Fibroblast of lung (primary cell): ENCODE measurements around the gene BBS9.

Source experiments
- EZH2 ChIP-seq: IDR thresholded peaks from 2 replicates; pipeline ENCODE4 v1.5.1; 2012; ENCODE audit warnings: low read length, control low read depth, mild to moderate bottlenecking; ENCODE audit errors: missing control alignments
- TF ChIP-seq, protein P1 (sequence below), 2 donors: IDR thresholded peaks in 1 of 2; conservative IDR thresholded peaks in 1 of 2; 1 replicate in 1 of 2; 2 replicates in 1 of 2; pipeline ENCODE4 v1.5.1; 2011 to 2012; ENCODE audit warnings: low read length in 2 of 2, control low read depth in 1 of 2, inconsistent platforms in 1 of 2, low read depth in 1 of 2, mild to moderate bottlenecking in 1 of 2

GRCh38 chr7:33412331-33412730, 283.0 kb downstream of the BBS9 start:
- TF ChIP-seq, protein P1, sequence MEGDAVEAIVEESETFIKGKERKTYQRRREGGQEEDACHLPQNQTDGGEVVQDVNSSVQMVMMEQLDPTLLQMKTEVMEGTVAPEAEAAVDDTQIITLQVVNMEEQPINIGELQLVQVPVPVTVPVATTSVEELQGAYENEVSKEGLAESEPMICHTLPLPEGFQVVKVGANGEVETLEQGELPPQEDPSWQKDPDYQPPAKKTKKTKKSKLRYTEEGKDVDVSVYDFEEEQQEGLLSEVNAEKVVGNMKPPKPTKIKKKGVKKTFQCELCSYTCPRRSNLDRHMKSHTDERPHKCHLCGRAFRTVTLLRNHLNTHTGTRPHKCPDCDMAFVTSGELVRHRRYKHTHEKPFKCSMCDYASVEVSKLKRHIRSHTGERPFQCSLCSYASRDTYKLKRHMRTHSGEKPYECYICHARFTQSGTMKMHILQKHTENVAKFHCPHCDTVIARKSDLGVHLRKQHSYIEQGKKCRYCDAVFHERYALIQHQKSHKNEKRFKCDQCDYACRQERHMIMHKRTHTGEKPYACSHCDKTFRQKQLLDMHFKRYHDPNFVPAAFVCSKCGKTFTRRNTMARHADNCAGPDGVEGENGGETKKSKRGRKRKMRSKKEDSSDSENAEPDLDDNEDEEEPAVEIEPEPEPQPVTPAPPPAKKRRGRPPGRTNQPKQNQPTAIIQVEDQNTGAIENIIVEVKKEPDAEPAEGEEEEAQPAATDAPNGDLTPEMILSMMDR (conservative IDR thresholded peaks at IDR 0.05 in 1 of 2, IDR thresholded peaks at IDR 0.05 in 1 of 2; ENCODE audit: low read depth in 1 of 2, low read length in 2 of 2) = no peak
- no peak for TF ChIP-seq EZH2
